GM19193 (cell line): Measurements from ENCODE around the gene SERTAD4.

Experiments used
- POLR2A ChIP-seq: IDR thresholded peaks from 4 replicates; pipeline ENCODE4 v1.6.1; 2011; ENCODE audit not compliant: insufficient read depth, insufficient read length; ENCODE audit errors: extremely low read depth

Gene SERTAD4

GRCh38 chr1:210272666-210273065 lies 40.1 kb downstream of the SERTAD4 start:
- no peak for TF ChIP-seq POLR2A

GRCh38 chr1:210280221-210280620 lies 47.6 kb downstream of the SERTAD4 start:
- no peak for TF ChIP-seq POLR2A

- TF ChIP-seq POLR2A = no peak
Measured at GRCh38 chr1:210288116-210288515, 55.5 kb downstream of the SERTAD4 start.

GRCh38 chr1:210289248-210289647 lies 56.7 kb downstream of the SERTAD4 start:
- TF ChIP-seq POLR2A = no peak

- TF ChIP-seq POLR2A = no peak
Measured at GRCh38 chr1:210291081-210291764, 58.6 kb downstream of the SERTAD4 start.

GRCh38 chr1:210291786-210292230 lies 59.2 kb downstream of the SERTAD4 start:
- TF ChIP-seq POLR2A = no peak

- no peak for TF ChIP-seq POLR2A
Measured at GRCh38 chr1:210292231-210292871, 59.8 kb downstream of the SERTAD4 start.

- no peak for TF ChIP-seq POLR2A
Measured at GRCh38 chr1:210293171-210293607, 60.6 kb downstream of the SERTAD4 start.

GRCh38 chr1:210294999-210295745 lies 62.6 kb downstream of the SERTAD4 start:
- no peak for TF ChIP-seq POLR2A
